ENCODE measurements around the gene SIRPG.
A peak's percentile ranks its signal among the peaks of the same experiment; 100 is the strongest.
"Not testable (repeated sequence)": the region's sequence is repeated elsewhere in the genome, so short reads cannot be mapped to it uniquely, and the experiment has no call there.

SIRPG gene

GRCh38 chr20:1671891-1672669 lies 14.5 kb upstream of the SIRPG start:
- peak in 1 of 5 donors; percentile 49 for DNase-seq

- no peak for DNase-seq
Measured at GRCh38 chr20:1669304-1669703, 11.7 kb upstream of the SIRPG start.

- no peak for DNase-seq
Measured at GRCh38 chr20:1667502-1668085, 10.0 kb upstream of the SIRPG start.

- no peak for DNase-seq
Measured at GRCh38 chr20:1666802-1667201, 9.2 kb upstream of the SIRPG start.

GRCh38 chr20:1665345-1665744 lies 7.8 kb upstream of the SIRPG start:
- DNase-seq = no peak

GRCh38 chr20:1664911-1665310 lies 7.3 kb upstream of the SIRPG start:
- peak in 4 of 5 donors; percentile 32 to 63 (median 50) for DNase-seq

- peak in 1 of 5 donors; percentile 57 for DNase-seq
Measured at GRCh38 chr20:1663917-1664316, 6.3 kb upstream of the SIRPG start.

- no peak for DNase-seq
Measured at GRCh38 chr20:1661542-1662299, 4.1 kb upstream of the SIRPG start.

- peak in 1 of 5 donors; percentile 59 for DNase-seq
Measured at GRCh38 chr20:1660246-1660645, 2.7 kb upstream of the SIRPG start.

- peak in 1 of 5 donors; percentile 41 for DNase-seq
Measured at GRCh38 chr20:1656844-1657243, 735 bp downstream of the SIRPG start.

- no peak for DNase-seq
Measured at GRCh38 chr20:1654996-1655395, 2.6 kb downstream of the SIRPG start.

GRCh38 chr20:1652960-1653359 lies 4.6 kb downstream of the SIRPG start:
- DNase-seq = peak in 1 of 5 donors; percentile 71

- DNase-seq = no peak
Measured at GRCh38 chr20:1652104-1652503, 5.5 kb downstream of the SIRPG start.

- DNase-seq = no peak
Measured at GRCh38 chr20:1651268-1652058, 6.1 kb downstream of the SIRPG start.

GRCh38 chr20:1648101-1648500 lies 9.5 kb downstream of the SIRPG start:
- no peak for DNase-seq

- DNase-seq = no peak
Measured at GRCh38 chr20:1646975-1647431, 10.6 kb downstream of the SIRPG start.

GRCh38 chr20:1644101-1644962 lies 13.2 kb downstream of the SIRPG start:
- DNase-seq = no peak

- DNase-seq = not testable (repeated sequence)
Measured at GRCh38 chr20:1638643-1639042, 18.9 kb downstream of the SIRPG start.

- no peak for DNase-seq
Measured at GRCh38 chr20:1637755-1638154, 19.8 kb downstream of the SIRPG start.

- DNase-seq = no peak
Measured at GRCh38 chr20:1637226-1637625, 20.4 kb downstream of the SIRPG start.

GRCh38 chr20:1636621-1637020 lies 21.0 kb downstream of the SIRPG start:
- DNase-seq = no peak

Measured in T-helper 1 cell (primary cell).